Neuronal stem cell (in vitro differentiated cells): ENCODE data around the gene PPP1R15B.
A peak's percentile ranks its signal among the peaks of the same experiment; 100 is the strongest.

Source experiments
- DNase-seq: peaks from one replicate; pipeline ENCODE4 v3.0.0-alpha.2; 2013; ENCODE audit warnings: low spot score
- H2AFZ ChIP-seq: one replicate; pipeline ENCODE4 v1.6.1; 2013; ENCODE audit warnings: mild to moderate bottlenecking, low read length, inconsistent platforms
- H2AK5ac ChIP-seq: 2 replicates; pipeline ENCODE4 v1.6.1; 2013; ENCODE audit warnings: low read depth, mild to moderate bottlenecking, inconsistent platforms, low read length, moderate library complexity, mixed read lengths
- H2BK120ac ChIP-seq: 2 replicates; pipeline ENCODE4 v1.6.1; 2013; ENCODE audit warnings: low read depth, mild to moderate bottlenecking, inconsistent platforms, low read length, moderate library complexity, mixed read lengths
- H2BK12ac ChIP-seq: one replicate; pipeline ENCODE4 v1.6.1; 2013; ENCODE audit warnings: low read length, inconsistent platforms
- H2BK15ac ChIP-seq: 2 replicates; pipeline ENCODE4 v1.6.1; 2013; ENCODE audit warnings: mild to moderate bottlenecking, low read length, inconsistent platforms, mixed read lengths
- H2BK5ac ChIP-seq: one replicate; pipeline ENCODE4 v1.6.1; 2013; ENCODE audit warnings: inconsistent platforms, mild to moderate bottlenecking, low read length, moderate library complexity
- H3K14ac ChIP-seq: one replicate; pipeline ENCODE4 v1.6.1; 2013; ENCODE audit warnings: low read length, inconsistent platforms
- H3K18ac ChIP-seq: 2 replicates; pipeline ENCODE4 v1.6.1; 2013; ENCODE audit warnings: low read length, inconsistent platforms
- H3K23ac ChIP-seq: 2 replicates; pipeline ENCODE4 v1.6.1; 2013; ENCODE audit warnings: low read depth, mild to moderate bottlenecking, mixed read lengths, low read length, inconsistent platforms; ENCODE audit not compliant: poor library complexity
- H3K27ac ChIP-seq: replicated peaks from 3 replicates; pipeline ENCODE4 v1.5.1; 2013; ENCODE audit warnings: low read length, inconsistent platforms
- H3K27me3 ChIP-seq, 3 experiments: 2 replicates each; pipeline ENCODE4 v1.6.1; 2013; ENCODE audit warnings: low read length in 3 of 3, mild to moderate bottlenecking in 2 of 3, inconsistent platforms in 1 of 3, low read depth in 1 of 3, mixed read lengths in 1 of 3, moderate library complexity in 1 of 3; ENCODE audit not compliant: control insufficient read depth in 3 of 3, insufficient read depth in 3 of 3
- H3K36me3 ChIP-seq, 2 donors: replicated peaks in 1 of 2; 2 replicates each; pipeline ENCODE4 v1.6.1; 2013; ENCODE audit warnings: low read length in 2 of 2; ENCODE audit not compliant: control insufficient read depth in 2 of 2, insufficient read depth in 2 of 2
- H3K4ac ChIP-seq: 2 replicates; pipeline ENCODE4 v1.6.1; 2013; ENCODE audit warnings: inconsistent platforms, mild to moderate bottlenecking, low read length, moderate library complexity
- H3K4me1 ChIP-seq, 2 donors: 1 replicate in 1 of 2; 2 replicates in 1 of 2; pipeline ENCODE4 v1.6.1; 2013; ENCODE audit warnings: low read length in 2 of 2, low read depth in 1 of 2; ENCODE audit not compliant: control insufficient read depth in 2 of 2, insufficient read depth in 1 of 2
- H3K4me2 ChIP-seq: one replicate; pipeline ENCODE4 v1.6.1; 2013; ENCODE audit warnings: mild to moderate bottlenecking, low read length, inconsistent platforms; ENCODE audit not compliant: insufficient read depth, poor library complexity, severe bottlenecking
- H3K4me3 ChIP-seq, 2 donors: 2 replicates each; pipeline ENCODE4 v1.5.1; 2013; ENCODE audit warnings: low read length in 2 of 2, mild to moderate bottlenecking in 2 of 2, inconsistent platforms in 1 of 2, moderate library complexity in 1 of 2
- H3K79me1 ChIP-seq: one replicate; pipeline ENCODE4 v1.6.1; 2013; ENCODE audit warnings: low read depth, mild to moderate bottlenecking, inconsistent platforms, low read length, moderate library complexity
- H3K9ac ChIP-seq: one replicate; pipeline ENCODE4 v1.6.1; 2013; ENCODE audit warnings: mild to moderate bottlenecking, low read depth, low read length, inconsistent platforms; ENCODE audit not compliant: poor library complexity
- H3K9me3 ChIP-seq, 2 donors: replicated peaks in 1 of 2; 2 replicates each; pipeline versions ENCODE3 to v1.6.1; 2013; ENCODE audit warnings: low read length in 2 of 2, mild to moderate bottlenecking in 2 of 2, inconsistent platforms in 1 of 2, low read depth in 1 of 2, mixed read lengths in 1 of 2, moderate library complexity in 1 of 2; ENCODE audit not compliant: control insufficient read depth in 2 of 2, insufficient read depth in 1 of 2
- H4K8ac ChIP-seq: one replicate; pipeline ENCODE4 v1.6.1; 2013; ENCODE audit warnings: low read depth, mild to moderate bottlenecking, inconsistent platforms, low read length, moderate library complexity
- H4K91ac ChIP-seq: one replicate; pipeline ENCODE4 v1.6.1; 2013; ENCODE audit warnings: low read length, low read depth, mild to moderate bottlenecking, inconsistent platforms; ENCODE audit not compliant: poor library complexity
- WGBS, 2 donors: extraction: QIAGEN DNeasy Blood & Tissue Kit; methylation state at CpG; one replicate each; pipeline ENCODE4 v1.1.7; 2013; ENCODE audit warnings: missing lambda C conversion rate in 2 of 2, mixed read lengths in 1 of 2; ENCODE audit not compliant: insufficient read length in 2 of 2, insufficient replicate concordance in 1 of 2; ENCODE audit errors: extremely low coverage in 2 of 2; 5-methylcytosine and 5-hydroxymethylcytosine counted together

The PPP1R15B gene

DNA sequence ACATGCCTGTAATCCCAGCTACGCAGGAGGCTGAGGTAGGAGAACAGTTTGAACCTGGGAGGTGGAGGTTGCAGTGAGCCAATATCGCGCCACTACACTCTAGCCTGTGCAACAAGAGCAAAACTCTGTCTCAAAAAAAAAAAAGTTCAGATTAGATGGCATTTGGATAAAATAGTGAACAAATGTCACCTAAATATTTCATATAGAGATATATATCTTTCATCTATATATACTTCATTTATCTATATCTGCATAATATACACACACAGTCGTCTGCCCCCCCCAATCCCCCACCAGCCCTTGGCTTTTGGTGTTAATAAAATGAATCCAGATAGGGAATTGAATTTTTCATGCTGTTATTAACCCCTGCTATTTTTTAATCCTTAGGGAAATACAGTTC is 5.0 kb downstream of the PPP1R15B start:
- H3K4me3 ChIP-seq = peak overlapping the region in 1 of 2 donors; percentile 98
- no peak overlapping the region for H3K18ac ChIP-seq
- no peak overlapping the region for H3K4me2 ChIP-seq
- H3K23ac ChIP-seq = no peak overlapping the region
- no peak overlapping the region for H3K4ac ChIP-seq
- no peaks in the 10 kb centered on the region for H3K4me1 ChIP-seq
- H3K27ac ChIP-seq = no peak overlapping the region
- DNase-seq = no peak
- H4K8ac ChIP-seq = no peak overlapping the region
- no peak overlapping the region for H3K9ac ChIP-seq
- no peaks in the 10 kb centered on the region for H3K9me3 ChIP-seq
- WGBS, 2 donors = no CpG with 5 or more reads among the region's 4 CpGs
- H2AK5ac ChIP-seq = no peak overlapping the region
- H2BK15ac ChIP-seq = no peak overlapping the region
- H2BK5ac ChIP-seq = no peak overlapping the region
- no peaks in the 10 kb centered on the region for H3K79me1 ChIP-seq
- H2BK12ac ChIP-seq = no peak overlapping the region
- H2AFZ ChIP-seq = no peak overlapping the region
- no peak overlapping the region for H4K91ac ChIP-seq
- H3K27me3 ChIP-seq = no peaks in the 10 kb centered on the region
- H3K36me3 ChIP-seq = peaks cover 5 to 87% of the 10 kb centered on the region in 2 donors
- no peak overlapping the region for H3K14ac ChIP-seq
- no peak overlapping the region for H2BK120ac ChIP-seq

DNA sequence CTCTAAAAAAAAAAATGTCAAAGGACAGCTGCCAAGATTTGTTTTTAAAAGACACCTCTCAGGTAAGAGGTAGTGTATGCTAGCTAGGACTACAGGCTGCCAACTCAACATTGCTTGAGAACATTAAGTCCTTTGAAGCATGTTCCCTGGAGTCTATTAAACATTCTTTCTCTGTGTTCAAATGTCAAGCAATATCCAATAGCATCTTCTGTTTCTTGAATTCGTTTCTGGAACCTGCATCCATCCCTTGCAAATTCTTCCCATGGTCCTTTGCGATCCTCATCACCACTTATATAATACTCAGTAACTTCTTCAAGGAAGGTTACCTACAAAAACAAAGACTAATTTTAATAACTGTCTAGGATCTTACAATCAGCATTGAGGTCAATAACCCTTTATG is 5.6 kb downstream of the PPP1R15B start:
- H2BK5ac ChIP-seq = no peak overlapping the region
- no peak overlapping the region for H2AK5ac ChIP-seq
- H3K4me3 ChIP-seq = no peak overlapping the region
- H3K79me1 ChIP-seq = no peaks in the 10 kb centered on the region
- no peak overlapping the region for H4K91ac ChIP-seq
- H2AFZ ChIP-seq = no peak overlapping the region
- H3K14ac ChIP-seq = no peak overlapping the region
- H3K27me3 ChIP-seq = no peaks in the 10 kb centered on the region
- H4K8ac ChIP-seq = no peak overlapping the region
- H3K9ac ChIP-seq = no peak overlapping the region
- H3K9me3 ChIP-seq = no peaks in the 10 kb centered on the region
- no peak for DNase-seq
- peaks cover 6 to 93% of the 10 kb centered on the region in 2 donors for H3K36me3 ChIP-seq
- no peak overlapping the region for H2BK120ac ChIP-seq
- no peak overlapping the region for H2BK15ac ChIP-seq
- no peak overlapping the region for H3K23ac ChIP-seq
- no peak overlapping the region for H3K18ac ChIP-seq
- H3K4me2 ChIP-seq = no peak overlapping the region
- no peak overlapping the region for H3K27ac ChIP-seq
- WGBS, 2 donors = no CpG with 5 or more reads among the region's 2 CpGs
- no peaks in the 10 kb centered on the region for H3K4me1 ChIP-seq
- no peak overlapping the region for H3K4ac ChIP-seq
- H2BK12ac ChIP-seq = no peak overlapping the region

DNA sequence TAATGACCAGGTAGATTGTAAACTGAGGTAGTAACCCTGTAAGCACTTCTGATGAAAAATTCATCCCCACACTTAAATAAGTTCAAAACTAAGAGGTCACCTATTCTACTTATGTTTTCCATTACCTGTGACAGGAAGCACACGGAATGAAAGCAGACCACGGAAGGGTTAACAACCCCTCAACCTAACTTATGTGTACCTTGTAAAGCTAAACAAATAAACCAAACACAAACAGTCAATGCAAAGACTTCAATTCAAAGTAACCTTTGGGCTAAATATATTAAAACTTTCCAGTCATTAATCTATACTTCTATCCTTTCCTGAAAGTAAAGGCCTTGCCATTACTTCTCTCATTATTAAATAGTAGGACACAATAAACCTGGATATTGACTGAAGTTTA is 7.0 kb downstream of the PPP1R15B start:
- Histone ChIP-seq H2BK15ac (no peak overlapping the region), H2AFZ (no peak overlapping the region), H4K8ac (no peak overlapping the region), H3K23ac (no peak overlapping the region), H3K4me1 (no peaks in the 10 kb centered on the region), H2BK5ac (no peak overlapping the region), H3K14ac (no peak overlapping the region), H3K9ac (no peak overlapping the region), H3K9me3 (no peaks in the 10 kb centered on the region), H3K79me1 (no peaks in the 10 kb centered on the region), H2BK12ac (no peak overlapping the region), H3K27ac (no peak overlapping the region), H3K4ac (no peak overlapping the region), H4K91ac (no peak overlapping the region), H3K4me2 (no peak overlapping the region), H3K18ac (no peak overlapping the region), H2BK120ac (no peak overlapping the region), H3K36me3 (peaks cover 6 to 97% of the 10 kb centered on the region in 2 donors), H3K4me3 (no peak overlapping the region), H3K27me3 (no peaks in the 10 kb centered on the region), H2AK5ac (no peak overlapping the region)
- DNase-seq = no peak
- no CpG with 5 or more reads among the region's 2 CpGs for WGBS, 2 donors

DNA sequence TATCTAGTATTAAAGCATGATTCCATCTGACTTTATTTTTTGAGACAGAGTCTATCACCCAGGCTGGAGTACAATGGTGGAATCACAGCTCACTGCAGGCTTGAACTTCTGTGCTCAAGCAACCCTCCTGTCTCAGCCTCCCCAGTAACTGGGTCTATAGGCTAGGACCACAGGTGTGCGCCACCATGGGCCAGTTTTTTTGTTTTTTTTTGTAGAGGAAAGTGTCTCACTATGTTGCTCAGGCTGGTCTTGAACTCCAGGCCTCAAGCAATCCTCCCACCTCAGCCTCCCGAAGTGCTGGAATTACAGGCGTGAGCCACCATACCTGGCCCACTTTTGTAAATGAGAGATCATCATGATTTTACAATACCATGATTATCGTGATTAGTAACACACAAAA is 9.2 kb downstream of the PPP1R15B start:
- Histone ChIP-seq H3K9me3 (no peaks in the 10 kb centered on the region), H3K27me3 (no peaks in the 10 kb centered on the region), H2BK15ac (no peak overlapping the region), H2BK12ac (no peak overlapping the region), H3K79me1 (no peaks in the 10 kb centered on the region), H4K91ac (no peak overlapping the region), H3K9ac (no peak overlapping the region), H3K23ac (no peak overlapping the region), H3K36me3 (peaks cover 6 to 95% of the 10 kb centered on the region in 2 donors), H2AFZ (no peak overlapping the region), H2BK120ac (no peak overlapping the region), H3K14ac (no peak overlapping the region), H2AK5ac (no peak overlapping the region), H3K4me1 (no peaks in the 10 kb centered on the region), H3K4me2 (no peak overlapping the region), H2BK5ac (no peak overlapping the region), H3K27ac (no peak overlapping the region), H3K4me3 (no peak overlapping the region), H4K8ac (no peak overlapping the region), H3K4ac (no peak overlapping the region), H3K18ac (no peak overlapping the region)
- WGBS, 2 donors = no CpG with 5 or more reads among the region's 4 CpGs
- DNase-seq = no peak
